Measurements from ENCODE around the gene TMEM184A. TPM values are rescaled to one million over a fixed set of nuclear protein-coding genes. Genes with fewer than 3 reads are reported as not detected.

TMEM184A gene
- total and polyA plus RNA-seq, 2 of the 8 experiments (the other 6 are each of a cell fraction or from before 2014, with no cell fraction given), result 1.8 to 2.1 TPM

- TF ChIP-seq RBBP5 (IDR thresholded peaks at IDR 0.05; ENCODE audit: borderline replicate concordance, low read depth, low read length) (no peak), MAFK (IDR thresholded peaks at IDR 0.05; ENCODE audit: low read depth, low read length) (no peak), ATF3 (IDR thresholded peaks at IDR 0.05; ENCODE audit: insufficient read depth, low read depth, low read length) (peak; percentile 43; the same call in 1 of the 2 replicates), BACH1 (IDR thresholded peaks at IDR 0.05; ENCODE audit: low read length) (peak; percentile 44; the same call in 1 of the 2 replicates), POLR2A (IDR thresholded peaks at IDR 0.05; ENCODE audit: control extremely low read depth in 1 of 2, low read depth in 2 of 2, low read length in 2 of 2) (peak in 1 of 2 experiments; percentile 49; a peak in 1 of 3 replicates), SIRT6 (IDR thresholded peaks at IDR 0.05; ENCODE audit: low read length) (no peak), NANOG (IDR thresholded peaks at IDR 0.05; ENCODE audit: insufficient read depth, low read depth, low read length, poor library complexity, severe bottlenecking) (no peak), HDAC2 (IDR thresholded peaks at IDR 0.05; ENCODE audit: borderline replicate concordance in 1 of 2, low read depth in 2 of 2, low read length in 2 of 2) (no peak), FOSL1 (IDR thresholded peaks at IDR 0.05; ENCODE audit: insufficient read depth, low read depth, low read length) (0 out of 2 replicates have a peak, but pooled peaks have one; percentile 61), POU5F1 (IDR thresholded peaks at IDR 0.05; ENCODE audit: low read depth, low read length) (no peak), JUN (IDR thresholded peaks at IDR 0.05; ENCODE audit: low read depth, low read length) (peak; percentile 78), SRF (IDR thresholded peaks at IDR 0.05; ENCODE audit: low read depth, low read length) (no peak), CHD1 (IDR thresholded peaks at IDR 0.05; ENCODE audit: low read depth, low read length) (no peak), SP2 (IDR thresholded peaks at IDR 0.05; ENCODE audit: low read length) (no peak), EP300 (IDR thresholded peaks at IDR 0.05; ENCODE audit: borderline replicate concordance in 1 of 2, low read depth in 2 of 2, low read length in 2 of 2) (no peak), RNF2 (IDR thresholded peaks at IDR 0.05; ENCODE audit: borderline replicate concordance, low read depth, low read length, missing control alignments, poor library complexity, severe bottlenecking) (no peak), SUZ12 (IDR thresholded peaks at IDR 0.05; ENCODE audit: low read length) (no peak), TAF1 (IDR thresholded peaks at IDR 0.05; ENCODE audit: low read depth, low read length) (no peak)
These were observed 19.1 kb downstream of the TMEM184A start (continued) for GRCh38 chr7:1536743-1537534.
